Measurements from ENCODE around the gene EFCAB11. TPM values are rescaled to one million over a fixed set of nuclear protein-coding genes. Genes with fewer than 3 reads are reported as not detected.
A peak's percentile ranks its signal among the peaks of the same experiment; 100 is the strongest.

EFCAB11 gene
- total RNA-seq, 1 experiment from 2014 or later = 18.1 TPM

DNA sequence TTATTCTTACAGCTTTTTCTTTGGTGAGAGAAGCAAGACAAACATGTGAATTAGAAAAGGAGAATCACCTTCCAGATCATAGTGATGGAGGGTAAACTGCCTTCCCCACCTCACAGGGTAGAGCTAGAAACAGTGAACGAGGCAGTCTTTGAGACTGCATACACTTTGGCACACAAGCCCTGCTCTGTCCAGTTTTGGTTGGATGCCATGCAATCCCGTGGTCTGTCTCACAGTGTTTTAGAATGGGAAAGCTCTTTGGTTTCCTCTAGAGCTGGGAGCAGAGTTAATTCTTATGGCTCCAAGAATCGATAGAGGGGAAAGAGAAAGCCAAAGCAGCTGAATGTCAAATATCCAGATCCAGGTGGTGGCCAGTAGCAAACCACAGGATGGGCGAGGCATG lies 23.1 kb upstream of the EFCAB11 start (continued):
- TF ChIP-seq EZH2 (IDR thresholded peaks at IDR 0.05) (no peak), EZH2phosphoT487 (IDR thresholded peaks at IDR 0.05; ENCODE audit: borderline replicate concordance) (no peak), POLR2A (IDR thresholded peaks at IDR 0.05; ENCODE audit: borderline replicate concordance, extremely low read depth, insufficient read depth, insufficient read length) (no peak), ELF1 (IDR thresholded peaks at IDR 0.05; ENCODE audit: borderline replicate concordance, low read depth) (no peak), FOSL1 (IDR thresholded peaks at IDR 0.05; ENCODE audit: low read depth) (no peak)
- TF ChIP-seq, protein P1, sequence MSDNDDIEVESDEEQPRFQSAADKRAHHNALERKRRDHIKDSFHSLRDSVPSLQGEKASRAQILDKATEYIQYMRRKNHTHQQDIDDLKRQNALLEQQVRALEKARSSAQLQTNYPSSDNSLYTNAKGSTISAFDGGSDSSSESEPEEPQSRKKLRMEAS (IDR thresholded peaks at IDR 0.05) = no peak

DNA sequence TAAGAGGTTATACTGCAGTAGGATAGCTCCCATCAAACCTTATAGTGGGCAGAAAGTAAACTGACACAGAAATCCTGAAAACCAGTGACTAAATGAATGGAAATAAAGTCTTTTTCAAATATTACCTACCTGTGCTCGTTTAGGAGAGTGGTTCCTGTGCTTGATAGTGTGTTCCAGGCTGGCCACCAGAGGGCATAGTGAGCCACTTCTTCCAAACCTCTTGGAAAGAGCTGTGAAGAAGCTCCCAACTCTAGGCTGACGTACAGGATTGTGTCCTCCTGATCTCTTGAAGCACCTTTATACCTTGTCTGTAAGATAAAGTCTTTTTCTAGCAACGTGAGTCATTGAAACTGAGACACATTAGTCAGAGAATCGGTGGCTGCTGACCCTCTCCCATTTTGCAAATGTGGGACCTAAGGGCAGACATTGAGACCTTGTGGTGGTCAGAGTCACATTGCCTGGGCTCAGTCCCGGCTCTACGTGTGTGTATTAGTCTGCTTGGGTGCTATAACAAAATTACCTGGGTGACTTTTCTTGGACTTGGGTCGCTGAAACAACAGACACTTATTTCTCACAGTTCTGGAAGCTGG lies 18.8 kb upstream of the EFCAB11 start:
- Histone ChIP-seq H3K4me3 (replicated peaks in 1 of 2; ENCODE audit: low read depth in 1 of 2, low read length in 2 of 2) (no peak overlapping the region), H3K4me2 (ENCODE audit: low read length) (no peak overlapping the region), H3K9me2 (ENCODE audit: insufficient read depth) (no peaks in the 10 kb centered on the region), H3K27me3 (ENCODE audit: insufficient read depth, low read length) (no peaks in the 10 kb centered on the region), H4K20me1 (ENCODE audit: insufficient read depth) (no peaks in the 10 kb centered on the region; the same call in 1 of the 2 replicates), H2AFZ (ENCODE audit: low read depth, low read length, poor library complexity, severe bottlenecking) (no peak overlapping the region), H3K9ac (ENCODE audit: low read length) (no peak overlapping the region), H3K9me3 (ENCODE audit: control insufficient read depth in 1 of 2, insufficient read depth in 1 of 2, low read depth in 1 of 2, low read length in 2 of 2) (no peaks in the 10 kb centered on the region), H3K36me3 (ENCODE audit: control insufficient read depth in 1 of 2, insufficient read depth in 2 of 2, low read length in 2 of 2) (peaks cover 16 to 39% of the 10 kb centered on the region in 2 experiments), H3K27ac (ENCODE audit: low read depth, low read length) (no peak overlapping the region), H3K79me2 (ENCODE audit: insufficient read depth, low read length) (no peaks in the 10 kb centered on the region), H3K4me1 (ENCODE audit: control insufficient read depth in 1 of 2, insufficient read depth in 2 of 2, low read length in 2 of 2) (no peaks in the 10 kb centered on the region)
- ATAC-seq (peak; percentile 97), DNase-seq (ENCODE audit: low read depth, low spot score) (peak; percentile 35)
- POLR2A ChIA-PET = no interaction called here
- RAD21 ChIA-PET (ENCODE audit: low non-redundant PET in 1 of 2, low total read pairs in 2 of 2, uncharacterized antibody in 2 of 2, unreplicated experiment in 2 of 2) = interaction anchor here (0.6 to 1.0 kb wide), 2 partner anchors 34 to 261 kb away, joined by 3 to 4 read pairs; no protein-coding TSS in a partner anchor
- CTCF ChIA-PET = interaction anchor here (0.6 to 3.5 kb wide), 17 partner anchors 9 to 932 kb away, joined by 3 to 33 read pairs (median 5); partner anchors contain the start of genes EFCAB11 and TDP1
- intact Hi-C loops (cut with micrococcal nuclease) = loop anchor here (1.0 kb wide), 2 partner anchors 87 to 262 kb away; no protein-coding TSS in a partner anchor
- BruUV-seq (replicated peaks) = no TSS peak
- no peak for TF ChIP-seq CEBPB (IDR thresholded peaks at IDR 0.05; ENCODE audit: low read depth)
- no peak for TF ChIP-seq EZH2phosphoT487 (IDR thresholded peaks at IDR 0.05; ENCODE audit: borderline replicate concordance)
- no peak for TF ChIP-seq SRF (IDR thresholded peaks at IDR 0.05; ENCODE audit: low read depth)
- no peak for TF ChIP-seq EZH2 (IDR thresholded peaks at IDR 0.05)
- TF ChIP-seq, protein P2, sequence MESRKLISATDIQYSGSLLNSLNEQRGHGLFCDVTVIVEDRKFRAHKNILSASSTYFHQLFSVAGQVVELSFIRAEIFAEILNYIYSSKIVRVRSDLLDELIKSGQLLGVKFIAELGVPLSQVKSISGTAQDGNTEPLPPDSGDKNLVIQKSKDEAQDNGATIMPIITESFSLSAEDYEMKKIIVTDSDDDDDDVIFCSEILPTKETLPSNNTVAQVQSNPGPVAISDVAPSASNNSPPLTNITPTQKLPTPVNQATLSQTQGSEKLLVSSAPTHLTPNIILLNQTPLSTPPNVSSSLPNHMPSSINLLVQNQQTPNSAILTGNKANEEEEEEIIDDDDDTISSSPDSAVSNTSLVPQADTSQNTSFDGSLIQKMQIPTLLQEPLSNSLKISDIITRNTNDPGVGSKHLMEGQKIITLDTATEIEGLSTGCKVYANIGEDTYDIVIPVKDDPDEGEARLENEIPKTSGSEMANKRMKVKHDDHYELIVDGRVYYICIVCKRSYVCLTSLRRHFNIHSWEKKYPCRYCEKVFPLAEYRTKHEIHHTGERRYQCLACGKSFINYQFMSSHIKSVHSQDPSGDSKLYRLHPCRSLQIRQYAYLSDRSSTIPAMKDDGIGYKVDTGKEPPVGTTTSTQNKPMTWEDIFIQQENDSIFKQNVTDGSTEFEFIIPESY (IDR thresholded peaks at IDR 0.05; ENCODE audit: extremely low read depth, insufficient replicate concordance, low read length) = no peak
- TF ChIP-seq FOSL1 (IDR thresholded peaks at IDR 0.05; ENCODE audit: low read depth) = no peak
- no peak for TF ChIP-seq ELF1 (IDR thresholded peaks at IDR 0.05; ENCODE audit: borderline replicate concordance, low read depth)
- peak; percentile 70 for TF ChIP-seq RAD21 (IDR thresholded peaks at IDR 0.05; ENCODE audit: low read depth)
- TF ChIP-seq, protein P3, sequence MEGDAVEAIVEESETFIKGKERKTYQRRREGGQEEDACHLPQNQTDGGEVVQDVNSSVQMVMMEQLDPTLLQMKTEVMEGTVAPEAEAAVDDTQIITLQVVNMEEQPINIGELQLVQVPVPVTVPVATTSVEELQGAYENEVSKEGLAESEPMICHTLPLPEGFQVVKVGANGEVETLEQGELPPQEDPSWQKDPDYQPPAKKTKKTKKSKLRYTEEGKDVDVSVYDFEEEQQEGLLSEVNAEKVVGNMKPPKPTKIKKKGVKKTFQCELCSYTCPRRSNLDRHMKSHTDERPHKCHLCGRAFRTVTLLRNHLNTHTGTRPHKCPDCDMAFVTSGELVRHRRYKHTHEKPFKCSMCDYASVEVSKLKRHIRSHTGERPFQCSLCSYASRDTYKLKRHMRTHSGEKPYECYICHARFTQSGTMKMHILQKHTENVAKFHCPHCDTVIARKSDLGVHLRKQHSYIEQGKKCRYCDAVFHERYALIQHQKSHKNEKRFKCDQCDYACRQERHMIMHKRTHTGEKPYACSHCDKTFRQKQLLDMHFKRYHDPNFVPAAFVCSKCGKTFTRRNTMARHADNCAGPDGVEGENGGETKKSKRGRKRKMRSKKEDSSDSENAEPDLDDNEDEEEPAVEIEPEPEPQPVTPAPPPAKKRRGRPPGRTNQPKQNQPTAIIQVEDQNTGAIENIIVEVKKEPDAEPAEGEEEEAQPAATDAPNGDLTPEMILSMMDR (IDR thresholded peaks at IDR 0.05 in 2 of 3, conservative IDR thresholded peaks at IDR 0.05 in 1 of 3; ENCODE audit: borderline replicate concordance in 1 of 3, insufficient read depth in 1 of 3, low read depth in 2 of 3, low read length in 2 of 3) = peak; percentile 65 to 86 (median 80)
- TF ChIP-seq POLR2A (IDR thresholded peaks at IDR 0.05; ENCODE audit: borderline replicate concordance, extremely low read depth, insufficient read depth, insufficient read length) = no peak
- TF ChIP-seq, protein P4, sequence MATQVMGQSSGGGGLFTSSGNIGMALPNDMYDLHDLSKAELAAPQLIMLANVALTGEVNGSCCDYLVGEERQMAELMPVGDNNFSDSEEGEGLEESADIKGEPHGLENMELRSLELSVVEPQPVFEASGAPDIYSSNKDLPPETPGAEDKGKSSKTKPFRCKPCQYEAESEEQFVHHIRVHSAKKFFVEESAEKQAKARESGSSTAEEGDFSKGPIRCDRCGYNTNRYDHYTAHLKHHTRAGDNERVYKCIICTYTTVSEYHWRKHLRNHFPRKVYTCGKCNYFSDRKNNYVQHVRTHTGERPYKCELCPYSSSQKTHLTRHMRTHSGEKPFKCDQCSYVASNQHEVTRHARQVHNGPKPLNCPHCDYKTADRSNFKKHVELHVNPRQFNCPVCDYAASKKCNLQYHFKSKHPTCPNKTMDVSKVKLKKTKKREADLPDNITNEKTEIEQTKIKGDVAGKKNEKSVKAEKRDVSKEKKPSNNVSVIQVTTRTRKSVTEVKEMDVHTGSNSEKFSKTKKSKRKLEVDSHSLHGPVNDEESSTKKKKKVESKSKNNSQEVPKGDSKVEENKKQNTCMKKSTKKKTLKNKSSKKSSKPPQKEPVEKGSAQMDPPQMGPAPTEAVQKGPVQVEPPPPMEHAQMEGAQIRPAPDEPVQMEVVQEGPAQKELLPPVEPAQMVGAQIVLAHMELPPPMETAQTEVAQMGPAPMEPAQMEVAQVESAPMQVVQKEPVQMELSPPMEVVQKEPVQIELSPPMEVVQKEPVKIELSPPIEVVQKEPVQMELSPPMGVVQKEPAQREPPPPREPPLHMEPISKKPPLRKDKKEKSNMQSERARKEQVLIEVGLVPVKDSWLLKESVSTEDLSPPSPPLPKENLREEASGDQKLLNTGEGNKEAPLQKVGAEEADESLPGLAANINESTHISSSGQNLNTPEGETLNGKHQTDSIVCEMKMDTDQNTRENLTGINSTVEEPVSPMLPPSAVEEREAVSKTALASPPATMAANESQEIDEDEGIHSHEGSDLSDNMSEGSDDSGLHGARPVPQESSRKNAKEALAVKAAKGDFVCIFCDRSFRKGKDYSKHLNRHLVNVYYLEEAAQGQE (IDR thresholded peaks at IDR 0.05; ENCODE audit: low read depth) = no peak
- no peak for TF ChIP-seq ZFX (IDR thresholded peaks at IDR 0.05)
